ENCODE results near the gene AFF1. TPM values are rescaled to one million over a fixed set of nuclear protein-coding genes. Genes with fewer than 3 reads are reported as not detected.
A peak's percentile ranks its signal among the peaks of the same experiment; 100 is the strongest.
"Not testable (repeated sequence)": the region's sequence is repeated elsewhere in the genome, so short reads cannot be mapped to it uniquely, and the experiment has no call there.

Gene AFF1
- total RNA-seq, 2 experiments from 2014 or later: 47.3 to 57.8 TPM

DNA sequence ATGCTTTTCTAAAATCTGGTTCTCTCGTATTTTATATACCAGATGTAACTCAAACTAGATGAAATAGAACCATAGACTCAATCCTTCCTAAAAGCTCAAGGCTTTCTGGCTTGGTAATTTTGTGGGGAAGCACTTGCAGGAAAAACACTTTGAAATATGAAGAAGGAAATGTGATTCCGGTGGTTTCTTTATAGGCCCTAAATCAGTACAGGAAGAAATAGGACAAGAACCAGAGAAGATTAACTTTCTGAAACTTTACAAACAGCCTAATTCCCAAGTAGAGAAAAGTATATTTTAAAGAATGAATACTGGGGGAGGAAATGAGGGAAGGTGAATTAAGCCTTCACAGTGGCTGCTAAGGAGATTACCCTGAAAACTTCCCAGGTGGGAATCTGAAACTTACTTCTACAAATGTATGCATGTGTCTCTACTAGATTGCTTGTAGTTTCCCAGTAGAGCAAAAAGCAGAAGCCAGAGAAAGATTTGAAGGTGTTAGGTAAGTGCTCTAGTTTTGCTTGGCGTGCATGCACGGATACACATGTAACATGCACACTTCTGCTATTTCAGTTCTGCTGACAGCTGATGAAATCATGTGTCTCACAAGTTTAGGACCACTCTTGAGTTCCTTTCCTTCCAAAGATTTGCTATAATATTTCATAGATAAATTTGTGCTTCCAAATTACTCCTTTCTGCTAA is 92.1 kb downstream of the AFF1 start:
- POLR2A ChIA-PET: no interaction called here

DNA sequence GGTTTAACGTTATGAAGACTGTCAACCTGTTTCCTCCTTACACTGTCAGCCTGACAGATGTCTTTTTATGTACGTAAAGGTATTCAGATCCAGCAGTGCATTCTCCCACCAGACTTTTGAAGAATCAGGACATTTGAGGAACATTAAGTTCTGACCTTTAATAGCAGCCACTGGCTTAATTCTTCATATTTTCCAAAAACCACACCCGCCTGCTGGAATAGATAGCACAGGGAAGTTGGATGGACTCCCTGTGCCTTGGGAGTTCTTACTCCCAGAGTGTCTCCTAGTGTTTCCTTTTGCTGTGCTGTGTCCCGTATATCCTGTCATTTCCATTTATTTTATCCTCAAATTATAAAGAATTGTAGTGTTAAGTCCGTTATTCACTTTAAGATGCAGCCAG is 94.5 kb downstream of the AFF1 start:
- intact Hi-C loops (cut with DNase I, micrococcal nuclease): no loop called here
- Mint-ChIP-seq H3K4me1 (peaks cover 39% of the 10 kb centered on the region), H3K4me3 (no peak overlapping the region), H3K36me3 (ENCODE audit: low read depth) (no peaks in the 10 kb centered on the region), H3K27me3 (no peaks in the 10 kb centered on the region), H3K9me3 (ENCODE audit: low read depth) (no peaks in the 10 kb centered on the region), H3K27ac (no peak overlapping the region)
- POLR2A ChIA-PET: no interaction called here
- no peak for ATAC-seq
- no peak for DNase-seq
- CTCF ChIA-PET: interaction anchor here (1.0 kb wide), 1 partner anchor 91 kb away, joined by 3 read pairs; no protein-coding TSS in a partner anchor

More for the DNA sequence above, 92.1 kb downstream of the AFF1 start:
- ATAC-seq: no peak
- no peaks in the 10 kb centered on the region for H3K36me3 Mint-ChIP-seq (ENCODE audit: low read depth)
- H3K27ac Mint-ChIP-seq: no peak overlapping the region
- CTCF ChIA-PET: interaction anchor here (0.7 kb wide), 1 partner anchor 21 kb away, joined by 3 read pairs; no protein-coding TSS in a partner anchor
- H3K4me1 Mint-ChIP-seq: peaks cover 46% of the 10 kb centered on the region
- DNase-seq: no peak
- H3K27me3 Mint-ChIP-seq: no peaks in the 10 kb centered on the region
- intact Hi-C loops (cut with DNase I, micrococcal nuclease): no loop called here
- H3K4me3 Mint-ChIP-seq: no peak overlapping the region
- no peaks in the 10 kb centered on the region for H3K9me3 Mint-ChIP-seq (ENCODE audit: low read depth)

- Mint-ChIP-seq H3K4me1 (peaks cover 36% of the 10 kb centered on the region), H3K4me3 (no peak overlapping the region), H3K27me3 (no peaks in the 10 kb centered on the region), H3K36me3 (ENCODE audit: low read depth) (no peaks in the 10 kb centered on the region), H3K9me3 (ENCODE audit: low read depth) (no peaks in the 10 kb centered on the region), H3K27ac (no peak overlapping the region)
- ChIA-PET POLR2A (interaction anchor here (0.6 kb wide), 1 partner anchor 18 kb away, joined by 4 read pairs; no protein-coding TSS in a partner anchor), CTCF (no interaction called here)
- no peak for ATAC-seq
- DNase-seq: no peak
- intact Hi-C loops (cut with DNase I, micrococcal nuclease): no loop called here
These were observed 95.3 kb downstream of the AFF1 start for GRCh38 chr4:87030124-87030523.

- no peaks in the 10 kb centered on the region for H3K27me3 Mint-ChIP-seq
- no peak for ATAC-seq
- H3K4me3 Mint-ChIP-seq: no peak overlapping the region
- intact Hi-C loops (cut with DNase I, micrococcal nuclease): no loop called here
- H3K27ac Mint-ChIP-seq: no peak overlapping the region
- peaks cover 37% of the 10 kb centered on the region for H3K4me1 Mint-ChIP-seq
- no peak for DNase-seq
- no peaks in the 10 kb centered on the region for H3K36me3 Mint-ChIP-seq (ENCODE audit: low read depth)
- ChIA-PET CTCF (no interaction called here), POLR2A (no interaction called here)
- no peaks in the 10 kb centered on the region for H3K9me3 Mint-ChIP-seq (ENCODE audit: low read depth)
These were observed 96.1 kb downstream of the AFF1 start for GRCh38 chr4:87030755-87031441.

- Mint-ChIP-seq H3K9me3 (ENCODE audit: low read depth) (no peaks in the 10 kb centered on the region), H3K36me3 (ENCODE audit: low read depth) (no peaks in the 10 kb centered on the region), H3K27me3 (no peaks in the 10 kb centered on the region), H3K27ac (no peak overlapping the region), H3K4me1 (peaks cover 38% of the 10 kb centered on the region), H3K4me3 (no peak overlapping the region)
- no peak for ATAC-seq
- intact Hi-C loops (cut with DNase I, micrococcal nuclease): no loop called here
- DNase-seq: no peak
- POLR2A ChIA-PET: no interaction called here
- CTCF ChIA-PET: interaction anchor here (0.5 to 1.5 kb wide), 3 partner anchors 8 to 74 kb away, joined by 3 to 5 read pairs (median 4); no protein-coding TSS in a partner anchor
These were observed 97.1 kb downstream of the AFF1 start for GRCh38 chr4:87031920-87032319.

- H3K4me3 Mint-ChIP-seq: no peak overlapping the region
- intact Hi-C loops (cut with DNase I, micrococcal nuclease): no loop called here
These were observed 98.2 kb downstream of the AFF1 start for GRCh38 chr4:87032884-87033533.

GRCh38 chr4:87033902-87034301 is 99.1 kb downstream of the AFF1 start:
- CTCF ChIA-PET: interaction anchor here (1.9 kb wide), 1 partner anchor 25 kb away, joined by 5 read pairs; no protein-coding TSS in a partner anchor
- peaks cover 45% of the 10 kb centered on the region for H3K4me1 Mint-ChIP-seq

More at GRCh38 chr4:87032884-87033533, 98.2 kb downstream of the AFF1 start:
- DNase-seq (no peak), ATAC-seq (no peak)
- ChIA-PET POLR2A (no interaction called here), CTCF (interaction anchor here (0.9 to 1.9 kb wide), 4 partner anchors 9 to 25 kb away, joined by 3 to 5 read pairs (median 4); no protein-coding TSS in a partner anchor)
- no peaks in the 10 kb centered on the region for H3K27me3 Mint-ChIP-seq
- no peaks in the 10 kb centered on the region for H3K9me3 Mint-ChIP-seq (ENCODE audit: low read depth)
- H3K36me3 Mint-ChIP-seq (ENCODE audit: low read depth): no peaks in the 10 kb centered on the region
- H3K4me1 Mint-ChIP-seq: peaks cover 43% of the 10 kb centered on the region
- H3K27ac Mint-ChIP-seq: no peak overlapping the region

GRCh38 chr4:87034527-87034926 is 99.7 kb downstream of the AFF1 start:
- H3K9me3 Mint-ChIP-seq (ENCODE audit: low read depth): no peaks in the 10 kb centered on the region
- peaks cover 45% of the 10 kb centered on the region for H3K4me1 Mint-ChIP-seq
- intact Hi-C loops (cut with DNase I, micrococcal nuclease): no loop called here
- no peak overlapping the region for H3K27ac Mint-ChIP-seq
- no peaks in the 10 kb centered on the region for H3K36me3 Mint-ChIP-seq (ENCODE audit: low read depth)
- no peaks in the 10 kb centered on the region for H3K27me3 Mint-ChIP-seq
- ChIA-PET CTCF (interaction anchor here (1.3 to 1.9 kb wide), 2 partner anchors 10 to 26 kb away, joined by 4 to 5 read pairs; no protein-coding TSS in a partner anchor), POLR2A (no interaction called here)
- H3K4me3 Mint-ChIP-seq: no peak overlapping the region
- ATAC-seq (peak; percentile 74), DNase-seq (no peak)

More at GRCh38 chr4:87033902-87034301, 99.1 kb downstream of the AFF1 start:
- Mint-ChIP-seq H3K4me3 (no peak overlapping the region), H3K27ac (no peak overlapping the region), H3K9me3 (ENCODE audit: low read depth) (no peaks in the 10 kb centered on the region), H3K36me3 (ENCODE audit: low read depth) (no peaks in the 10 kb centered on the region), H3K27me3 (no peaks in the 10 kb centered on the region)
- intact Hi-C loops (cut with DNase I, micrococcal nuclease): no loop called here
- POLR2A ChIA-PET: no interaction called here
- ATAC-seq (no peak), DNase-seq (no peak)

- POLR2A ChIA-PET: interaction anchor here (0.7 kb wide), 1 partner anchor 7 kb away, joined by 4 read pairs; no protein-coding TSS in a partner anchor
- Mint-ChIP-seq H3K27me3 (no peaks in the 10 kb centered on the region), H3K9me3 (ENCODE audit: low read depth) (no peaks in the 10 kb centered on the region), H3K4me3 (no peak overlapping the region), H3K4me1 (peaks cover 44% of the 10 kb centered on the region), H3K27ac (no peak overlapping the region), H3K36me3 (ENCODE audit: low read depth) (peaks cover under 1% of the 10 kb centered on the region)
- intact Hi-C loops (cut with DNase I, micrococcal nuclease): no loop called here
- ATAC-seq (no peak), DNase-seq (no peak)
- CTCF ChIA-PET: interaction anchor here (1.6 to 1.7 kb wide), 2 partner anchors 113 to 116 kb away, joined by 4 read pairs; no protein-coding TSS in a partner anchor
These were observed 101.2 kb downstream of the AFF1 start for GRCh38 chr4:87035881-87036509.

- peaks cover 51% of the 10 kb centered on the region for H3K4me1 Mint-ChIP-seq
- CTCF ChIA-PET: interaction anchor here (1.6 to 1.7 kb wide), 2 partner anchors 114 to 116 kb away, joined by 4 read pairs; no protein-coding TSS in a partner anchor
- peaks cover 4% of the 10 kb centered on the region for H3K36me3 Mint-ChIP-seq (ENCODE audit: low read depth)
These were observed 101.9 kb downstream of the AFF1 start for GRCh38 chr4:87036713-87037112.

GRCh38 chr4:87037171-87037570 is 102.4 kb downstream of the AFF1 start:
- H3K27ac Mint-ChIP-seq; DNase-seq; ATAC-seq; H3K27me3 Mint-ChIP-seq; POLR2A ChIA-PET; H3K36me3 Mint-ChIP-seq (ENCODE audit: low read depth); H3K9me3 Mint-ChIP-seq (ENCODE audit: low read depth); intact Hi-C loops (cut with DNase I, micrococcal nuclease); H3K4me3 Mint-ChIP-seq: not testable (repeated sequence)
- CTCF ChIA-PET: interaction anchor here (1.6 to 1.7 kb wide), 2 partner anchors 114 to 117 kb away, joined by 4 read pairs; no protein-coding TSS in a partner anchor
- peaks cover 55% of the 10 kb centered on the region for H3K4me1 Mint-ChIP-seq

More at GRCh38 chr4:87036713-87037112, 101.9 kb downstream of the AFF1 start:
- POLR2A ChIA-PET: no interaction called here
- no peak for ATAC-seq
- intact Hi-C loops (cut with DNase I, micrococcal nuclease): no loop called here
- no peak overlapping the region for H3K4me3 Mint-ChIP-seq
- no peak overlapping the region for H3K27ac Mint-ChIP-seq
- H3K9me3 Mint-ChIP-seq (ENCODE audit: low read depth): no peaks in the 10 kb centered on the region
- H3K27me3 Mint-ChIP-seq: no peaks in the 10 kb centered on the region
- DNase-seq: no peak
